ENCODE data around the gene RNF213. TPM values are rescaled to one million over a fixed set of nuclear protein-coding genes. Genes with fewer than 3 reads are reported as not detected.

Gene RNF213
- total RNA-seq, 1 experiment from 2014 or later: 70.5 TPM

GRCh38 chr17:80220054-80220735 lies 40.5 kb upstream of the RNF213 start, which contains the start of the genes SGSH and SLC26A11 (continued):
- no peak for TF ChIP-seq ERG (CRISPR knock-in tag; IDR thresholded peaks at IDR 0.05)
- TF ChIP-seq STAT6 (CRISPR knock-in tag; conservative IDR thresholded peaks at IDR 0.05; ENCODE audit: low read depth): no peak
- TF ChIP-seq NR1H2 (CRISPR knock-in tag; IDR thresholded peaks at IDR 0.05): no peak
- TF ChIP-seq ESRRA (CRISPR knock-in tag; IDR thresholded peaks at IDR 0.05; ENCODE audit: borderline replicate concordance): no peak
- TF ChIP-seq AFF4 (CRISPR knock-in tag; IDR thresholded peaks at IDR 0.05; ENCODE audit: borderline replicate concordance): no peak
- peak; percentile 52 for TF ChIP-seq FOXK1 (CRISPR knock-in tag; IDR thresholded peaks at IDR 0.05)
- TF ChIP-seq ZNF263 (CRISPR knock-in tag; IDR thresholded peaks at IDR 0.05; ENCODE audit: low read depth): no peak
- TF ChIP-seq SMAD3 (CRISPR knock-in tag; IDR thresholded peaks at IDR 0.05; ENCODE audit: borderline replicate concordance): no peak
- peak; percentile 81 for TF ChIP-seq PRDM15 (CRISPR knock-in tag; IDR thresholded peaks at IDR 0.05)
- TF ChIP-seq NR2C2 (CRISPR knock-in tag; IDR thresholded peaks at IDR 0.05): no peak
- peak; percentile 55 for TF ChIP-seq HMGXB4 (CRISPR knock-in tag; IDR thresholded peaks at IDR 0.05)
- TF ChIP-seq USF1 (CRISPR knock-in tag; IDR thresholded peaks at IDR 0.05): peak; percentile 91
- TF ChIP-seq ATF1 (CRISPR knock-in tag; IDR thresholded peaks at IDR 0.05): no peak
- TF ChIP-seq PREB (CRISPR knock-in tag; IDR thresholded peaks at IDR 0.05; ENCODE audit: borderline replicate concordance): no peak
- TF ChIP-seq MAX (CRISPR knock-in tag; IDR thresholded peaks at IDR 0.05): peak; percentile 62; the same call in 1 of the 2 replicates
- no peak; the same call in 1 of the 2 replicates for TF ChIP-seq IRF1 (CRISPR knock-in tag; IDR thresholded peaks at IDR 0.05)
- no peak for TF ChIP-seq SOX15 (CRISPR knock-in tag; IDR thresholded peaks at IDR 0.05)
- no peak for TF ChIP-seq GTF2I (CRISPR knock-in tag; conservative IDR thresholded peaks at IDR 0.05)
- no peak for TF ChIP-seq ZNF121 (CRISPR knock-in tag; IDR thresholded peaks at IDR 0.05)
- 0 out of 2 replicates have a peak, but pooled peaks have one; percentile 15 for TF ChIP-seq NFYB (CRISPR knock-in tag; conservative IDR thresholded peaks at IDR 0.05; ENCODE audit: low read depth)

Data from WTC11 (cell line).